ENCODE results near the gene IPO5.
"Not testable (repeated sequence)": the region's sequence is repeated elsewhere in the genome, so short reads cannot be mapped to it uniquely, and the experiment has no call there.

Gene IPO5

DNA sequence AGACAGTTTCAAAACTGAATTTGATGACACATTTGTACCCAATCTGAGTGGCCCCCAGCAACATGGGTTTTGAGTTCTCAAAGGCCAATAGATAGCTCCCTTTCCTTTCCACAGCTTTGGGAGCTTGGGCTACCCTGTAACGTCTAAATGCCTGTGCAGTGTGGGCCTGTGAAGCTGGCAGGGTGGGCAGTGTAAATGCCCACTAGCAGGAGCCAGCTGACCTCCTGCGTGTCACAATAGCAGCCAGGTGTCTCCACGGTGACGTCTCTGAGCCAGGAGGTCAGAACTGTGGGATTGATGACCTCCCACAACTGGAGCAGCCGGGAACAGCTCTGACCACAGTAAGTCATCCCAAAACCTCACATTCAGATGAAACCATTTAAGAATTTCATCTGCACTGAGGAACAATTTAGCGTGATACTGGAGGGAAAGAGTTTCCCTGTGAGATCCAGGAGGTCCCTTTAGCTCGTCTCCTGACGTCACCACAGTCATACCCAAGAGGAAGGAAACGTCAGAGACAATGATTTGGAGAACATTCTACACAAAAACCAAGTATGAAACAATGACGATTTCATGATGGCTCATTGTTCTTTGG, at the start of gene IPO5:
TSS of gene IPO5 (plus strand) at position 300 of the 595 bp plus-strand sequence. CDS start 23,022 bp downstream, outside the sequence.
- DNase-seq = no peak

DNA sequence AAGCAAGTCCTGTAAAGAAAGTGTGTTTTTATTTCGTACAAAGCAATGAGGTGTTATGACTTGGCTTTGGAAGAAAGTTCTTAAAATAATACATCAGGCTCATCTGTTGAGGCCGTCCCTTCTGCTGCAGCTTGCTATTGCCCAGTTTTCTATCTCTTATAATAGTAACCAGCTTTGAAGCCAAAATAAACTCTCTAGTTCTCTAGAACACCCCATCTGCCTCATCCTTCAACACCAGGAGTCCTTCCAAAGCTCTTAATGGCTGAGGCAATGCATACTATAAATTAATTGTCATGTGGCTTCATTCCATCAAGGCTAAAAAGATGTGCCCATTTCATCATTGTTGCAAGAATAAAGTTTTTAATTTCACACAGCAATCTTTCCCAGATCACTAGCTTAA, 49.4 kb upstream of the IPO5 start:
- DNase-seq = no peak

DNA sequence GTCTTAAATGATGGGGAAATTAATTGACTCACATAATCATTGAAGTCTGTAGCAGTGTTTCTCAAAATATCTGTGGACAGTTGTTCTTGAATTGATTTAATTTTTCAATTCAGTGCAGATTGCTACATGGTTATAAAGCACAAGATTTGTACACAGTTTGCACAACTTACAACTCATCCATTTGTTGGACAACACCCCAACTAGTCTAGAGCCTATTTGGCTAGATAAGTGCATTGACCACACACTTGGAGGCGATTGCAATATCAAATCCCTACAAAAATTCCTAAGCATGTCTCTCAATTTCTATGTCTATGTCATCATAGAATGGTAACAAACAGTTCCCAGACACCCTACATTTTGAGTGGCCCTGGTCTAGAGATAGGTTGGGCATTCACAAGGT, 48.0 kb upstream of the IPO5 start:
- DNase-seq = no peak

DNA sequence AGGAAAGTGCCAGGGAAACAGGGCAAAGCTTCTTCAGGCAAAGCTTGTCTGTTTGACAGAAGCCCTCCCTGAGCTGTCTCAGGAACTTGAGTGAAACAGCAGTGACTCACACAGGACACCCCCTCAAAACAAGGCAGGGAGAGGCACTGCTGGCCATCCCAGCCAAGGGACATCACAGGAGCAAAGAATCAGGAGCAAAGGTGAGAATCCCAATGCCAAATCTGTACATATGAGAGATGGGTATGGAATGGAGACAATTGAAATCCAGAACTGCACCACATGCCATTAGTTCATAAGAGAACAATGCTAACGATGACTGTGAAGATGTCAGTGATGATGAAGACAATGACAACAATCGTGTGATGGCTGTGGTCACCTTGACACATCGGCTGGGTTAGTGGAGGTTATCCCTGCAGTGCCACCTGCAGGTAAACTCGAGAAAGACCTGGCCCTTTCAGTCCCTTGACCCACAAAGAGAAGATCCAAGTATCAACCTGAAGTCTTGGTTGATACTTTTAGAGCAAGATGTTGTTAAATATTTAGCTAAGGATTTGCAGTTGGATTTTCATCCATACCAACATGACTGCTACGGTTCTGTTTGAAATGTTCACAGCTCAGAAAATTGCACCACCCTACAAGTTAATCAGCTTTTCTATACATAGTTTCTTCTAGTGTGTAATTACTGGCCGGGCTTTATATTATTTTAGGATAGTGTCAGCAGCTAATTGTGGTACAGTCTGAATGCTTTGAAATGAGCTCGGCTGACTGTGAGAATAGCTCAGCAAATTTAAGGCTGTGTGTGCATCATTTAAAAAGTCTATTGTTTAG, 42.0 kb upstream of the IPO5 start:
- DNase-seq = no peak

DNA sequence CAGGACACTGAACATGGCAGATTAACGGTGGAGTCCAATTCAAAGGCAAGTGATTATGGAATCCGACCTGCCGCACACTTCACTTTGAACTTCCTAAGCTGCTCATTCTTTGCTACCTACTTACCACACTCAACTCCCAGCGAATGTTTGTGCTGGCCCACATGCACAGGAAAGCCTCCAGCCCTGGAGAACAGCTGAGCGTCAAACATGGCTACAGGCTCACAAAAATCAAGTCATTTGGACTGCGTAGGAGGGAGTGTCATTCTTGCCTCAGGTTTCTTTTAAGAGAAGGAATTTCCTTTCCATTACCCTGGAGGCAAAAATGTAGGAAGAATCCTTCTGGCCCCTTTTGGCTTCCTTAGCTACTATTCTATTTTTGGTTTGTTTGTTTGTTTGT, 41.3 kb upstream of the IPO5 start:
- DNase-seq = no peak

DNA sequence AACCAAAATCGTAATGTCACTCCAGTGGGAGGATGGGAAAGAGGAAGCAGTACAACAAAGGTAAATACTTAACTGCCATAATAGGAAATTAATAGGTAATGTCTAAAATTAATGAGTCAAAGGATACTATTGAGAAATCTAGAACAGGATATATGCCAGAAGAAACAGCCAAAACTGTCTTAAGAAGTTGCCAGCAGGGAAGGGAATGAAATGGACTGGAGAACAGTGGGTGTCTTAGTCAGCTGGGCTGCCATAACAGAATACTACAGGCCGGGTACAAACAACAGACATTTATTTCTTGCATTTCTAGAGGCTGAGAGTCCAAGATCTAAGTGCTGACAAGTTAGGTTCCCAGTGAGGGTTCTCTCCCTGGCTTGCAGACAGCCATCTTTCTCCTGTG, 40.3 kb upstream of the IPO5 start:
- no peak for DNase-seq

DNA sequence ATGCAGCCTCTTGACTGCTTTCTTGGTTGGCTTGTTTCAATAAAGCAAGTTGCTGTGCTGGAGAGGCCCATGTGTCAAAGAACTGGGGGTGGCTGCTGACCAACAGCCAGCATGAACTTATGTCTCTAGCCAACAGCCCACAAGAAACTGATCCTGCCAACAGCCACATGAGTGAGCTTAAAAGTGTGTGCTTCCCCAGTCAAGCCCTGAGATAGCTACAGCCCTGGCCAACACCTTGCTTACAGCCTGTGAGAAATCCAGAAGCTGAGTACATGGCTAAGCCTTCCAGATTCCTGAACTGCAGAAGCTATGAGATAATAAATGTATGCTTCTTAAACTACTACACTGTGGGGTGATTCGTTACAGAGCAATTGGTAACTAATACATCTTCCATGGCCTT, 38.9 kb upstream of the IPO5 start:
- DNase-seq = no peak

DNA sequence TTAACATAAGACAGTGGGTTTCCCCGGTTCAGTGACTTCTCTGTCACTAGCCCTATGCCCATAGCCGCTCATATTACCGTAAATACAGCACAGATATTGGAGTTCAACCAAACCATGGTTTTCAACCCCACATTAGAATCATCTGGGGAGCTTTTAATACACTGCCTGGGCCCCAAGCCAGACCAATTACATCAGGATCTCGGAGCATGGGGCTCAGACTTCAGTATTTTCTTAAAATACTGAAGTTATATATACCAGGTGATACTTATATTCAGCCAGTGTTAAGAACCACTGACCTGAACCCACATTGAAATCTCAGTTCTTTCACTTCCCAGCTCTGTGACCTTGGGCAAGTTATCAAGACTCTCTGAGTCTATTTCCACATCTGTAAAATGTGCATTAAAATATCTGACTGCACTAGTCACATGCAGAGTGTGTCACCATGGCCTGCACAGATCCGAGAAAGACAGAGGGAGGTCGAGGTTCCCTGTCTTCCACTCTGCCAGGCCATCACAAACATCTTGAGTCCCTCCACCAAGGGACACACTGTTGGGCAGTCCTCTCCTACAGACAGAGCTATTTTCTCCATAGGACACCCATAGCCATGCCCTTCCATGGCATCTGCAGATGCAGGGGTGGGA, 32.2 kb upstream of the IPO5 start:
- DNase-seq = no peak

DNA sequence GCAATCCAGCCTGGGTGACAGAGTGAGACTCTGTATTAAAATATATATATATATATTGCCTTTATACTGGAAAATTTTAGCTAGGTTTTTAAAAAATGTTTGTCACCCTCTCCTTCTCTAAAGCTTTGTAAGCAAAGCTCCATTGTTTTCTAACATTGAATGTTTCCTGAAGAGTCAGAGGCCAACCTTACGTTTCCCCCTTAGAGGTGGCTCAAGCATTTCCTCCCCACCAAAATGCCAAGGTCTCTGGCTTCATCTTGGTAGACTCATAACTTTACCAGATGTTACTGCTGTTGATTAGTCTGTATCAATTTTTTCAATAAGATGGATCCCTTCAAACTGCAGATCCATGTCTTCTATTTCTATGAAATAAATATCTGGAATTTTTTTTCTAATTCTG, 25.2 kb upstream of the IPO5 start:
- DNase-seq = no peak

DNA sequence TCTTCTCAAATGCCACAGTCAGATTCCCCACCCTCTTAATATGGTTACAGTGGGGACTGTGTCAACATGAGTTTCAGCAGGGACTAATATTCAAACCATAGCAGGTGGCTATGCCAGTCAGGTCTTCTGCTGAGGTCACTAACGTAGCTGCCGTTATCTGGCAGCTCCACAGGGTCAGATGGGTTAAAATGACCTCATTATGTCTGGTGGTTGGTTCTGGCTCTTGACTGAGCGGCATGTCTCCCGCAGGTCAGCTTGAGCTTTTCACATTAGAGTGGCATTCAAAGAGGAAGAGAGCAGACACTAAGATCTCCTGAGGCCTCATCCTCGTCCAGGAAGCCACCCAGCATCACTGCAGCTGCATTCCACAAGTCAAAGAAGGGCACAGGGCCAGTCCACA, 21.4 kb upstream of the IPO5 start:
- DNase-seq = no peak

DNA sequence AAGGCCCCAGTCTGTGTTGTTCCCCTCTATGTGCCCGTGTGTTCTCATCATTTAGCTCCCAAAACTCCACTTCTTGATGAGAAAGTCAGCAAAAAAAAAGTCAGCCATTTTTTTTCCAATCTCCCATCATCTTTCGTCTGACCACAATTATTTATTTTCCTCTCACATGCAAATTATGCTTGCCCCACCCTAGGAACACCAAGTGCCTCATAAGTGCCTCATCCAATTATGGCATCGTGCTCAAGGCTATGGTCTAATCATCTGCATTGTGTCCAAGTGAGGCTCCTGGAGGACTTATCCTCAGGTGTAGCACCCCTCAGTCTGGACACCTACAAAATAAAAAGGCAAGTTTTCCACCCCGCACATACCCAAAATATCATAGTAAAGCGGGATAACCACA, 20.8 kb upstream of the IPO5 start:
- no peak for DNase-seq

DNA sequence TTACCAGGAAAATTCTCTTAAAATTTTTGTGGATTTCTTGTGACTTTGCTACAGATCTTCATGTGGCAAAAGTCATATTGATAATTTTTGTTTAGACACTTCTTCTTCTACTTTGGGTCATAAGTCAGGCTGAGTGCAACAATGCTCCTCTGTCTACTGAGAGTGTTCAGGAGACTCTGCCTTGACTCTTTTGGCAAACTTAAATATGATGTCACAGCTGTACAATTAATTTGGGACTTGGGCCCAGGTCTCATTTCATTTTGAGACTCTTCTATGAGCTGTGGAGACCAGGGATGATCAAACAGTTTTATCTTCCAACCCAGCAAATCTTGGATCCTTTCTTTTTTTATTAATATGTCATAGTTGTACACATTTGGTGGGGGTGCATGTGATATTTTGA, 19.7 kb upstream of the IPO5 start:
- DNase-seq = no peak

DNA sequence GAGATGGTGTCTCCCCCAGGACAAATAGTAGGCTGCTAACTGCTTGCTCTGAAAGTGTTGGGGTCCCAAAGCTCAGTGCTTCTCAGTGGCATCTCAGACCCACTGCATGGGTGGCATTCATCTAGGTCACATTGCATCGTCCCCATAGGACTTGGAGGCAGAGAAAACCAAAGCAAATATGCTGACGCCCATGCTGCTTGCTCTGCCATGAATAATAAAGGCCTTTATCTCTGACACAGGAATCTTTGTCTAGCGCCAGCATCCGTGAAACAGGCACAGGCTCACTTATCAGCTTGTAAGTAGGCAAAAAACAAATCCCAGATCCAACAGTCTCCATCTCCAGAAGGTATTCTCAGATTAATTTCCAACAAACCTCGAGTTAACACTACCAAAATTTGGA, 18.9 kb upstream of the IPO5 start:
- no peak for DNase-seq

DNA sequence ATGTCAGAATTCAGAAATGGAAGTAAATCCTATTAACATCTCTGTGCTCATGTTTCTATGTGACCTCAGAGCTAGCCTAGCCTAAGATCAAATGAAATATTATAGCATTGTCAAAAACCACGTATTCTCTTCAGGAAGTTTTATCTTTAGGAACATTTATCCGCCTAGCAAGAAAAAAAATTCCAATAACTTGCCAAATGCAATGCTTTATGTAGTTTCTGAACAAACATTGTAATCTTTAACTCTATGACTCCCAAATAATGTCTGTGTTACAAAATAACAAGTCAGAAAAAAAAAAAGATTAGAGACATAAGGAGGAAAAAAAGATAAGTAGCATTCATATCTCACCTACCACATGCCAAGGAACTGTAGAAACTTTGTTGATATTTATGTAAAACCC, 18.4 kb upstream of the IPO5 start:
- no peak for DNase-seq

DNA sequence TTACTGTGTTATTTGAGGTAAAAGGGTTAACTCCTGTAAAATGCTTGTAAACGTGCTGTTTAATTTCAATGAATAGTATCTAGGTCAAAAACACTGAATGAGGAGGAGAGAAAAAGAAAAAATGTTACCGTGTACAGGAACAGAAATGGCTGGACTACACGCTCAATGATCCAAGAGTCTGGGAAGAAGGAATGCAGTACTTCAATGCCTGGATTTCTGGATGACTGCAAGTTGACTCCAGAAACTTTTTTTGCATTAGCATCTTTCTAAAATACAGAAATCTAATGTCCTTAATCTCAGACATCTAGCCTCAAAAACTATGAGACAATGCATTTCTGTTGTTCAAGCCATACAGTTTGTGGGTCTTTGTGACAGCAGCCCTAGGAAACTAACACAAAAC, 17.4 kb upstream of the IPO5 start:
- DNase-seq = no peak

DNA sequence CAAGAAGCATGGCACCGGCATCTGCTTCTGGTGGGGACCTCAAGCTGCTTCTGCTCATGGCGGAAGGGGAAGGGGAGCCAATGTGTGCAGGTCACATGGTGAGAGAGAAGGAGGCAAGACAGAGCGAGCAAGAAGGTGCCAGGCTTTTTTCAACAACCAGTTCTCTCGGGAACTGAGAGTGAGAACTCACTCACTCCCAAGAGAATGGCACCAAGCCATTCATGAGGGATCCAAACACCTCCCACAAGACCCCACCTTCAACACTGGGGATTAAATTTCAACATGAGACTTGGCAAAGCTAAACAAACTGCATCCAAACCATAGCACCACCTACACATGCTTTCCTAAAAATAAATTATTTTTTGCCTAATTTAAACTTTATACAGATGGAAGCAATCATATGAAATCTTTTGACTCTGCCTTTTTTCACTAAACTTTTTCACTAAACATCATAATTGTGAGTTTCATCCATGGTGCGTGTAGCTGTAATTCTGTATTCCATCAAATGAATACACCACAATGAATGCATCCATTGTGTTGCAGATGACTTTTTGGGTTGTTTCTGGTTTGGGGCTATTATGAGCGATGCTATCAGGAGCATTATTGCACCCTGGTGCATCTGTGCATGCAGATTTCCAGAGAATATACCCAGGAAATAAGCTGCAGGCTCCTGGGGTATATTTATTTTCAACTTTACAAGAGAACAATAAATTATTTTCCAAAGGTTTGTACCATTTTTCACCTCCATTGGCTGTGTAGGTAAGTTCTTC, 14.6 kb upstream of the IPO5 start:
- DNase-seq = no peak

DNA sequence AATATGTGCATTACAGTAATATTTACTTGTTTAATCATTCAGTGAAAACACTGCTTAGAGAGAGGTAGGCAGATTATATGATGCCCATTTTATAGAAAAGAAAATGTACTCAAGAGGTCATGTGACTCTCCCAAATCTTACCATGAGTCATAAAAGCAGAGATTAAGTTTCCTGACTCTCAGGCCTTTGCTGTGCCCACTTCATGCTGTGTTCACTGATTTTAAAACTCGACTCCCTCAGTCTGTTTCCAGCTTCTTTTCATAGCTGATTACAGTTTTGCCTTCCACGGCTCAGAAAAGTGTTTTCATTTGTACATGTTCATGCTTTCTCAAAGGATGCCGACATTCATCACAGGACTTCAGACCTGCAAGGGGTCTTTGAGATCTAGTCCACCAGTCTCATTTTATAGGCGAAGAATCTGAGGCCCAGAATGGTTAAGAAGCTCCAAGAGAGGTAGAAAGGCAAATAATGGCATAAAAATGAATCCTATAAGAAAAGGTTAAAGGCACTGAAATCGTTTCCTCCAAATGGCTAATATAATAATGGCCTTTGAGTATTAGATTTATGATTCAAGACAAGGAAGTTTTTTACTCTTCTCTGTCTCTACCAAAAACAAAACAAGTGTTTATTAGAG, 9.0 kb upstream of the IPO5 start:
- DNase-seq = no peak

DNA sequence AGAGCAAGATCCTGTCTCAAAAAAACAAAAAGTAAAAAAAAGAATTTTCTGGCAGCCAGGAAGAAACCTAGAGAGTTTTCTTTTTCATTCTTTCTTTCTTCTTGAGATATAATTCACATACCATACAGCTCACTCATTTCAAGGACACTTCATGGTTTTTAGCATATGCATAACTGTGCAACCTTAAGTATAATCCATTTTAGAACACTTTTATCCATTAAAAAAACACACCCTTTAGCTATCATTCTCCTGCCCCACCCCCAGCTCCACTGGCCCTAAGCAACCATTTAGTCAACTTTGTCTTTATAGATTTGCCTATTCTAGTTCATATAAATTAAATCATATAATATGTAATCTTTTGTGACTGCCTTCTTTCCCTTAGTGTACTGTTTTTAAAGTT, 8.1 kb upstream of the IPO5 start:
- no peak for DNase-seq

DNA sequence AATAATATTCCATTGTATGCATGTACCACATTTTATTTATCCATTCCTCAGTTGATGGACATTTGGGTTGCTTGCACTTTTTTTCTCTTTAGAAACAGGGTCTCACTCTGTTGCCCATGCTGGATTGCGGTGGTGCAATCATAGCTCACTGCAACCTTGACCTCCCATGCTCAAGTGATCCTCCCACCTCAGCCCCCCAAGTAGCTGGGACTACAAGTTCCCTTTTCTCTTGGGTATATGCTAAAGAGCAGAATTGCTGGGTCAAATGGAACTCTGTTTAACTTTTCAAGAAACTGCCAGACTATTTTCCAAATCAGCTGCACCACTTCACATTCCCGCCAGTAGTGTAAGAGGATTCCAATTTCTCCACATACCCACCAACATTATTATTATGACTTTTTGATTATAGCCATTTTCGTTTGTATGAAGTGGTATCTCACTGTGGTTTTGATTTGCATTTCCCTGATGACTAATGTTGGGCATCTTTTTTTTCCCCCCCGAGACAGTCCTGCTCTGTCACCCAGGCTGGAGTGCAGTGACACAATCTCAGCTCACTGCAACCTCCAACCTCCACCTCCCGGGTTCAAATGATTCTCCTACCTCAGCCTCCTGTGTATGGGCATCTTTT, 7.6 kb upstream of the IPO5 start:
- no peak for DNase-seq

DNA sequence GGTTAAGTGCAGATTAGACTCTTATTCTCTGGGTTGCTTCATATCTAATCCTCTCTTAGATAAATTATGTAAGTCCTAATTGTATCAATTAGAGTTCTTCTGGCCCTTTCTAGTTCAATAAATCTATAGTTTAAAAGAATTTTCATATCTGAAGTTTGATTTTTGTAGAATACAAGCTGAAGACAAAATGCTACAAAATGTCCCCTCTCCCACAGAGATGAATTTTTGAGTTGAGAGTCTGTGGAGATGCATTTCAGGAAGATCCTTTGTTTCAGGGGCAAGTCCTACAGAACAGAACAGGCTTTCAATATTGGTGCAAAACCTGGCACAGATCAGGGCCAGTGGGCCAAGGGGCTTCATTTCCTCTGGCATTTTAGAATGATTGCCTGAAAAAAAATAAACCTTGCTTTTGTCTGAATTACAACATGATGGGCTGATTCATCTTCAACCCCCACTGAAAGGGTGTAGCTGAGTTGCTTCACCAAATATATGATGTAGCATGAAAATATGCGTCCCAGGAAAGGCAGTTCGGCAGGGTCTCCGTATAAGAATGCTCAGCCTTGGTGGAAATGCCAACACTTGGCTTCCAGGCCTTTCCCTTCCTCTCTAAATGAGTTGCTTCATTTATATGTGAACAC, 6.4 kb upstream of the IPO5 start:
- DNase-seq = no peak

DNA sequence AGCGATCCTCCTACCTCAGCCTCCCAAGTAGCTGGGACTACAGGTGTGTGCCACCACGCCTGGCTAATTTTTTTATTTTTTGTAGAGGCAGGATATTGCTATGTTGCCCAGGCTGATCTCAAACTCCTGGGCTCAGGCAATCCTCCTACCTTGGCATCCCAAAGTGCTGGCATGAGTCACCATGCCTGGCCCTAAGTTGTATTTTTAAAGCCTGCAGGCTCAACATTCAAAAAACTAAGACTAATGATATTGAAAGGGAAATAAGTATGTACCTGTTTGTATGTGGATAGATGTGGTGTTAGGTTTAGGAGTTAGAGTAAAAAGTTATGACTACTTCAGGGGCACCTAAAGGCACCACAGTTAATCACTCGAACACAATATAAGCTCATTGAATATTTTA, 5.4 kb upstream of the IPO5 start:
- no peak for DNase-seq

DNA sequence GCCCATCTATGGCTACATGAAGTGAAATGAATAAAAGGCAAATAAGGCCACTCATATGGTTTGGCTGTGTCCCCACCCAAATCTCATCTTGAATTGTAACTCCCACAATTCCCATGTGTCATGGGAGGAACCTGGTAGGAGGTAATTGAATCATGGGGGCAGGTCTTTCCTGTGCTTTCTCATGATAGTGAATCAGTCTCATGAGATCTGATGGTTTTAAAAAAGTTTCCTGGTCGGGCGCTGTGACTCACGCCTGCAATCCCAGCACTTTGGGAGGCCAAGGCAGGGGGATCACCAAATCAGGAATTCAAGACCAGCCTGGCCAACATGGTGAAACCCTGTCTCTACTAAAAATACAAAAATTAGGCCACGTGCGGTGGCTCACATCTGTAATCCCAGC, 4.2 kb upstream of the IPO5 start:
- DNase-seq = not testable (repeated sequence)

Data from cortex of kidney (tissue), 1 donor.